WTC11 (cell line): Measurements from ENCODE around the gene CD276. TPM values are rescaled to one million over a fixed set of nuclear protein-coding genes. Genes with fewer than 3 reads are reported as not detected.

Experiments
- ATAC-seq: fragments of 200-7000 bp; cut with Tn5 transposase; 2 replicates; pipeline ENCODE4 v1.10.0; 2021; ENCODE audit warnings: mild to moderate bottlenecking, moderate library complexity
- CTCF ChIA-PET: fragments of 300-600 bp; sonication (Branson Sonifier 250); formaldehyde crosslinking; loops from one replicate; lab custom pipeline; 2021; ENCODE audit warnings: antibody characterized with exemption; lab: Charles Lee
- POLR2A ChIA-PET: fragments of 350-600 bp; sonication (Branson Sonifier 250); formaldehyde crosslinking; loops from one replicate; lab custom pipeline; 2021; ENCODE audit warnings: antibody characterized with exemption; lab: Charles Lee
- DNase-seq: peaks from one replicate; pipeline ENCODE4 v3.0.0; 2021; ENCODE audit warnings: low spot score
- H3K27ac Mint-ChIP-seq: 2 replicates; pipeline ENCODE4 v1.8.0; 2021; ENCODE audit warnings: mixed read lengths
- H3K27me3 Mint-ChIP-seq: 2 replicates; pipeline ENCODE4 v1.8.0; 2021; ENCODE audit warnings: low read depth, mild to moderate bottlenecking, moderate library complexity, mixed read lengths
- H3K36me3 Mint-ChIP-seq: 2 replicates; pipeline ENCODE4 v1.8.0; 2021; ENCODE audit warnings: mixed read lengths
- H3K4me1 Mint-ChIP-seq: 2 replicates; pipeline ENCODE4 v1.8.0; 2022; ENCODE audit warnings: mixed read lengths
- H3K4me3 Mint-ChIP-seq: 2 replicates; pipeline ENCODE4 v1.8.0; 2021; ENCODE audit warnings: mild to moderate bottlenecking, moderate library complexity, mixed read lengths
- H3K9me3 Mint-ChIP-seq: 2 replicates; pipeline ENCODE4 v1.8.0; 2021; ENCODE audit warnings: mixed read lengths
- AR ChIP-seq: fragments of 250-450 bp; sonication (Bioruptor Pico); IDR thresholded peaks from 2 replicates; pipeline ENCODE4 v1.9.0; 2021; ENCODE audit warnings: mild to moderate bottlenecking
- ATF2 ChIP-seq: sonication (generic); formaldehyde crosslinking; IDR thresholded peaks from 2 replicates; pipeline ENCODE4 v1.8.1; 2022; ENCODE audit warnings: low read depth, missing genetic modification reagents, borderline replicate concordance
- FOXP1 ChIP-seq: sonication (generic); formaldehyde crosslinking; IDR thresholded peaks from 2 replicates; pipeline ENCODE4 v1.8.0; 2022; ENCODE audit warnings: missing genetic modification reagents, mild to moderate bottlenecking, moderate library complexity, borderline replicate concordance
- GTF2I ChIP-seq: fragments of 250-450 bp; sonication (Bioruptor Pico); conservative IDR thresholded peaks from 2 replicates; pipeline ENCODE4 v1.4.0; 2021; ENCODE audit warnings: mild to moderate bottlenecking
- NR1H2 ChIP-seq: sonication (generic); formaldehyde crosslinking; IDR thresholded peaks from 2 replicates; pipeline ENCODE4 v1.9.0; 2021; ENCODE audit warnings: mild to moderate bottlenecking, moderate library complexity, missing genetic modification reagents
- TCF7 ChIP-seq: sonication (generic); formaldehyde crosslinking; IDR thresholded peaks from 2 replicates; pipeline ENCODE4 v1.8.0; 2022; ENCODE audit warnings: mild to moderate bottlenecking, low read depth, missing genetic modification reagents, moderate library complexity
- TEAD1 ChIP-seq: sonication (generic); formaldehyde crosslinking; IDR thresholded peaks from 2 replicates; pipeline ENCODE4 v1.8.0; 2022; ENCODE audit warnings: mild to moderate bottlenecking, missing genetic modification reagents
- USF1 ChIP-seq: sonication (generic); formaldehyde crosslinking; IDR thresholded peaks from 2 replicates; pipeline ENCODE4 v1.8.0; 2022; ENCODE audit warnings: mild to moderate bottlenecking, missing genetic modification reagents
- ZNF317 ChIP-seq: sonication (generic); formaldehyde crosslinking; IDR thresholded peaks from 2 replicates; pipeline ENCODE4 v1.8.1; 2023; ENCODE audit warnings: low read depth, mild to moderate bottlenecking, moderate library complexity, missing genetic modification reagents, borderline replicate concordance
- total RNA-seq: library from RNA; stranded (reverse); gene quantifications from 3 replicates; pipeline ENCODE4 v1.2.3, GENCODE V29; 2021
- TF ChIP-seq, protein P1 (sequence below): sonication (generic); formaldehyde crosslinking; IDR thresholded peaks from 2 replicates; pipeline ENCODE4 v1.8.1; 2023; ENCODE audit warnings: mild to moderate bottlenecking, missing genetic modification reagents, moderate library complexity
- TF ChIP-seq, protein P2 (sequence below): sonication (generic); formaldehyde crosslinking; IDR thresholded peaks from 2 replicates; pipeline ENCODE4 v1.8.0; 2022; ENCODE audit warnings: missing genetic modification reagents
- TF ChIP-seq, protein P3 (sequence below): fragments of 250-450 bp; sonication (Bioruptor Pico); IDR thresholded peaks from 2 replicates; pipeline ENCODE4 v1.8.0; 2021; ENCODE audit warnings: mild to moderate bottlenecking
- TF ChIP-seq, protein P4 (sequence below): sonication (generic); formaldehyde crosslinking; IDR thresholded peaks from 2 replicates; pipeline ENCODE4 v1.8.0; 2023; ENCODE audit warnings: missing genetic modification reagents, mild to moderate bottlenecking, borderline replicate concordance

CD276 gene
- total RNA-seq, 1 experiment from 2014 or later = 153 TPM

- TF ChIP-seq NR1H2 (CRISPR knock-in tag) (no peak), USF1 (no peak), FOXP1 (no peak), ZNF317 (CRISPR knock-in tag) (no peak), GTF2I (0 out of 2 replicates have a peak, but pooled peaks have one; percentile 28)
- TF ChIP-seq, all 79 proteins: peak for 1
- no peak for DNase-seq
- H3K27me3 Mint-ChIP-seq = no peaks in the 10 kb centered on the region
- no peak for ATAC-seq
- ChIA-PET CTCF (interaction anchor here (0.6 to 6.4 kb wide), 48 partner anchors 8 to 434 kb away, joined by 3 to 142 read pairs (median 4); partner anchors contain the start of genes CD276, INSYN1, NPTN and PML), POLR2A (interaction anchor here (1.1 kb wide), 1 partner anchor 8 kb away, joined by 3 read pairs; no protein-coding TSS in a partner anchor)
- no peak overlapping the region for H3K4me3 Mint-ChIP-seq
- H3K4me1 Mint-ChIP-seq = peaks cover 51% of the 10 kb centered on the region
- no peaks in the 10 kb centered on the region for H3K9me3 Mint-ChIP-seq
- H3K36me3 Mint-ChIP-seq = peaks cover 7% of the 10 kb centered on the region; the same call in 1 of the 2 replicates
- H3K27ac Mint-ChIP-seq = peak overlapping the region; percentile 71; the same call in 1 of the 2 replicates
Observed at GRCh38 chr15:73699249-73700040, 15.3 kb downstream of the CD276 start.

- ATAC-seq = peak; percentile 51
- H3K36me3 Mint-ChIP-seq = peaks cover 13% of the 10 kb centered on the region
- no peaks in the 10 kb centered on the region for H3K27me3 Mint-ChIP-seq
- H3K4me3 Mint-ChIP-seq = no peak overlapping the region
- no peaks in the 10 kb centered on the region for H3K9me3 Mint-ChIP-seq
- peaks cover 44% of the 10 kb centered on the region for H3K4me1 Mint-ChIP-seq
- DNase-seq = peak; percentile 67
- CTCF ChIA-PET = interaction anchor here (0.6 to 6.4 kb wide), 49 partner anchors 9 to 435 kb away, joined by 3 to 142 read pairs (median 4); partner anchors contain the start of genes CD276, INSYN1, NPTN and PML
- POLR2A ChIA-PET = interaction anchor here (1.1 kb wide), 1 partner anchor 9 kb away, joined by 3 read pairs; no protein-coding TSS in a partner anchor
- H3K27ac Mint-ChIP-seq = peak overlapping the region; percentile 66
- TF ChIP-seq, protein P1, sequence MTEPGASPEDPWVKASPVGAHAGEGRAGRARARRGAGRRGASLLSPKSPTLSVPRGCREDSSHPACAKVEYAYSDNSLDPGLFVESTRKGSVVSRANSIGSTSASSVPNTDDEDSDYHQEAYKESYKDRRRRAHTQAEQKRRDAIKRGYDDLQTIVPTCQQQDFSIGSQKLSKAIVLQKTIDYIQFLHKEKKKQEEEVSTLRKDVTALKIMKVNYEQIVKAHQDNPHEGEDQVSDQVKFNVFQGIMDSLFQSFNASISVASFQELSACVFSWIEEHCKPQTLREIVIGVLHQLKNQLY = no peak
- TF ChIP-seq, protein P2, sequence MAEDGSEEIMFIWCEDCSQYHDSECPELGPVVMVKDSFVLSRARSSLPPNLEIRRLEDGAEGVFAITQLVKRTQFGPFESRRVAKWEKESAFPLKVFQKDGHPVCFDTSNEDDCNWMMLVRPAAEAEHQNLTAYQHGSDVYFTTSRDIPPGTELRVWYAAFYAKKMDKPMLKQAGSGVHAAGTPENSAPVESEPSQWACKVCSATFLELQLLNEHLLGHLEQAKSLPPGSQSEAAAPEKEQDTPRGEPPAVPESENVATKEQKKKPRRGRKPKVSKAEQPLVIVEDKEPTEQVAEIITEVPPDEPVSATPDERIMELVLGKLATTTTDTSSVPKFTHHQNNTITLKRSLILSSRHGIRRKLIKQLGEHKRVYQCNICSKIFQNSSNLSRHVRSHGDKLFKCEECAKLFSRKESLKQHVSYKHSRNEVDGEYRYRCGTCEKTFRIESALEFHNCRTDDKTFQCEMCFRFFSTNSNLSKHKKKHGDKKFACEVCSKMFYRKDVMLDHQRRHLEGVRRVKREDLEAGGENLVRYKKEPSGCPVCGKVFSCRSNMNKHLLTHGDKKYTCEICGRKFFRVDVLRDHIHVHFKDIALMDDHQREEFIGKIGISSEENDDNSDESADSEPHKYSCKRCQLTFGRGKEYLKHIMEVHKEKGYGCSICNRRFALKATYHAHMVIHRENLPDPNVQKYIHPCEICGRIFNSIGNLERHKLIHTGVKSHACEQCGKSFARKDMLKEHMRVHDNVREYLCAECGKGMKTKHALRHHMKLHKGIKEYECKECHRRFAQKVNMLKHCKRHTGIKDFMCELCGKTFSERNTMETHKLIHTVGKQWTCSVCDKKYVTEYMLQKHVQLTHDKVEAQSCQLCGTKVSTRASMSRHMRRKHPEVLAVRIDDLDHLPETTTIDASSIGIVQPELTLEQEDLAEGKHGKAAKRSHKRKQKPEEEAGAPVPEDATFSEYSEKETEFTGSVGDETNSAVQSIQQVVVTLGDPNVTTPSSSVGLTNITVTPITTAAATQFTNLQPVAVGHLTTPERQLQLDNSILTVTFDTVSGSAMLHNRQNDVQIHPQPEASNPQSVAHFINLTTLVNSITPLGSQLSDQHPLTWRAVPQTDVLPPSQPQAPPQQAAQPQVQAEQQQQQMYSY (CRISPR knock-in tag) = no peak
- TF ChIP-seq, protein P3, sequence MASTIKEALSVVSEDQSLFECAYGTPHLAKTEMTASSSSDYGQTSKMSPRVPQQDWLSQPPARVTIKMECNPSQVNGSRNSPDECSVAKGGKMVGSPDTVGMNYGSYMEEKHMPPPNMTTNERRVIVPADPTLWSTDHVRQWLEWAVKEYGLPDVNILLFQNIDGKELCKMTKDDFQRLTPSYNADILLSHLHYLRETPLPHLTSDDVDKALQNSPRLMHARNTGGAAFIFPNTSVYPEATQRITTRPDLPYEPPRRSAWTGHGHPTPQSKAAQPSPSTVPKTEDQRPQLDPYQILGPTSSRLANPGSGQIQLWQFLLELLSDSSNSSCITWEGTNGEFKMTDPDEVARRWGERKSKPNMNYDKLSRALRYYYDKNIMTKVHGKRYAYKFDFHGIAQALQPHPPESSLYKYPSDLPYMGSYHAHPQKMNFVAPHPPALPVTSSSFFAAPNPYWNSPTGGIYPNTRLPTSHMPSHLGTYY (CRISPR knock-in tag) = no peak
- no peak for TF ChIP-seq AR (CRISPR knock-in tag)
- TF ChIP-seq, protein P4, sequence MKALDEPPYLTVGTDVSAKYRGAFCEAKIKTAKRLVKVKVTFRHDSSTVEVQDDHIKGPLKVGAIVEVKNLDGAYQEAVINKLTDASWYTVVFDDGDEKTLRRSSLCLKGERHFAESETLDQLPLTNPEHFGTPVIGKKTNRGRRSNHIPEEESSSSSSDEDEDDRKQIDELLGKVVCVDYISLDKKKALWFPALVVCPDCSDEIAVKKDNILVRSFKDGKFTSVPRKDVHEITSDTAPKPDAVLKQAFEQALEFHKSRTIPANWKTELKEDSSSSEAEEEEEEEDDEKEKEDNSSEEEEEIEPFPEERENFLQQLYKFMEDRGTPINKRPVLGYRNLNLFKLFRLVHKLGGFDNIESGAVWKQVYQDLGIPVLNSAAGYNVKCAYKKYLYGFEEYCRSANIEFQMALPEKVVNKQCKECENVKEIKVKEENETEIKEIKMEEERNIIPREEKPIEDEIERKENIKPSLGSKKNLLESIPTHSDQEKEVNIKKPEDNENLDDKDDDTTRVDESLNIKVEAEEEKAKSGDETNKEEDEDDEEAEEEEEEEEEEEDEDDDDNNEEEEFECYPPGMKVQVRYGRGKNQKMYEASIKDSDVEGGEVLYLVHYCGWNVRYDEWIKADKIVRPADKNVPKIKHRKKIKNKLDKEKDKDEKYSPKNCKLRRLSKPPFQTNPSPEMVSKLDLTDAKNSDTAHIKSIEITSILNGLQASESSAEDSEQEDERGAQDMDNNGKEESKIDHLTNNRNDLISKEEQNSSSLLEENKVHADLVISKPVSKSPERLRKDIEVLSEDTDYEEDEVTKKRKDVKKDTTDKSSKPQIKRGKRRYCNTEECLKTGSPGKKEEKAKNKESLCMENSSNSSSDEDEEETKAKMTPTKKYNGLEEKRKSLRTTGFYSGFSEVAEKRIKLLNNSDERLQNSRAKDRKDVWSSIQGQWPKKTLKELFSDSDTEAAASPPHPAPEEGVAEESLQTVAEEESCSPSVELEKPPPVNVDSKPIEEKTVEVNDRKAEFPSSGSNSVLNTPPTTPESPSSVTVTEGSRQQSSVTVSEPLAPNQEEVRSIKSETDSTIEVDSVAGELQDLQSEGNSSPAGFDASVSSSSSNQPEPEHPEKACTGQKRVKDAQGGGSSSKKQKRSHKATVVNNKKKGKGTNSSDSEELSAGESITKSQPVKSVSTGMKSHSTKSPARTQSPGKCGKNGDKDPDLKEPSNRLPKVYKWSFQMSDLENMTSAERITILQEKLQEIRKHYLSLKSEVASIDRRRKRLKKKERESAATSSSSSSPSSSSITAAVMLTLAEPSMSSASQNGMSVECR (CRISPR knock-in tag) = no peak
- TF ChIP-seq TCF7 (CRISPR knock-in tag) = no peak
- 0 out of 2 replicates have a peak, but pooled peaks have one; percentile 0 for TF ChIP-seq GTF2I
- no peak for TF ChIP-seq ATF2 (CRISPR knock-in tag)
- no peak for TF ChIP-seq TEAD1 (CRISPR knock-in tag)
Observed at GRCh38 chr15:73700041-73700842, 16.1 kb downstream of the CD276 start.
